ENCODE results near the gene NEK3.
"Not testable (repeated sequence)": the region's sequence is repeated elsewhere in the genome, so short reads cannot be mapped to it uniquely, and the experiment has no call there.

The NEK3 gene

GRCh38 chr13:52127783-52128702 is 31.4 kb downstream of the NEK3 start:
- TF ChIP-seq JUND (IDR thresholded peaks at IDR 0.05; ENCODE audit: low read depth) = no peak
- DNase-seq (ENCODE audit: low read depth in 1 of 2, low spot score in 1 of 2) = peak; percentile 55 to 81
- in situ Hi-C loops (cut with HindIII; ENCODE audit: low pct_unique_long_range_greater_than_20kb, low sequenced_read_pairs) = no loop called here

GRCh38 chr13:52127378-52127777 is 32.0 kb downstream of the NEK3 start:
- no peak for TF ChIP-seq JUND (IDR thresholded peaks at IDR 0.05; ENCODE audit: low read depth)
- in situ Hi-C loops (cut with HindIII; ENCODE audit: low pct_unique_long_range_greater_than_20kb, low sequenced_read_pairs) = no loop called here
- DNase-seq (ENCODE audit: low read depth in 1 of 2, low spot score in 1 of 2) = no peak

GRCh38 chr13:52125547-52125946 is 33.9 kb downstream of the NEK3 start:
- in situ Hi-C loops (cut with HindIII; ENCODE audit: low pct_unique_long_range_greater_than_20kb, low sequenced_read_pairs) = no loop called here
- no peak for TF ChIP-seq JUND (IDR thresholded peaks at IDR 0.05; ENCODE audit: low read depth)
- DNase-seq (ENCODE audit: low read depth in 1 of 2, low spot score in 1 of 2) = no peak

GRCh38 chr13:52118595-52118994 is 40.8 kb downstream of the NEK3 start:
- in situ Hi-C loops (cut with HindIII; ENCODE audit: low pct_unique_long_range_greater_than_20kb, low sequenced_read_pairs) = no loop called here
- no peak for DNase-seq (ENCODE audit: low read depth in 1 of 2, low spot score in 1 of 2)
- no peak for TF ChIP-seq JUND (IDR thresholded peaks at IDR 0.05; ENCODE audit: low read depth)

GRCh38 chr13:52118095-52118494 is 41.3 kb downstream of the NEK3 start:
- TF ChIP-seq JUND (IDR thresholded peaks at IDR 0.05; ENCODE audit: low read depth) = no peak
- DNase-seq (ENCODE audit: low read depth in 1 of 2, low spot score in 1 of 2) = no peak
- in situ Hi-C loops (cut with HindIII; ENCODE audit: low pct_unique_long_range_greater_than_20kb, low sequenced_read_pairs) = no loop called here

GRCh38 chr13:52112591-52112990 is 46.8 kb downstream of the NEK3 start:
- TF ChIP-seq JUND (IDR thresholded peaks at IDR 0.05; ENCODE audit: low read depth) = no peak
- no peak for DNase-seq (ENCODE audit: low read depth in 1 of 2, low spot score in 1 of 2)
- in situ Hi-C loops (cut with HindIII; ENCODE audit: low pct_unique_long_range_greater_than_20kb, low sequenced_read_pairs) = no loop called here

GRCh38 chr13:52109116-52109670 is 50.2 kb downstream of the NEK3 start:
- in situ Hi-C loops (cut with HindIII; ENCODE audit: low pct_unique_long_range_greater_than_20kb, low sequenced_read_pairs) = no loop called here
- no peak for DNase-seq (ENCODE audit: low read depth in 1 of 2, low spot score in 1 of 2)
- no peak for TF ChIP-seq JUND (IDR thresholded peaks at IDR 0.05; ENCODE audit: low read depth)

GRCh38 chr13:52105841-52106240 is 53.6 kb downstream of the NEK3 start:
- peak in 1 of 2 experiments; percentile 3 for DNase-seq (ENCODE audit: low read depth in 1 of 2, low spot score in 1 of 2)
- in situ Hi-C loops (cut with HindIII; ENCODE audit: low pct_unique_long_range_greater_than_20kb, low sequenced_read_pairs) = no loop called here
- no peak for TF ChIP-seq JUND (IDR thresholded peaks at IDR 0.05; ENCODE audit: low read depth)

GRCh38 chr13:52104624-52105023 is 54.8 kb downstream of the NEK3 start:
- peak in 1 of 2 experiments; percentile 3 for DNase-seq (ENCODE audit: low read depth in 1 of 2, low spot score in 1 of 2)
- in situ Hi-C loops (cut with HindIII; ENCODE audit: low pct_unique_long_range_greater_than_20kb, low sequenced_read_pairs) = no loop called here
- no peak for TF ChIP-seq JUND (IDR thresholded peaks at IDR 0.05; ENCODE audit: low read depth)

GRCh38 chr13:52103386-52103785 is 56.0 kb downstream of the NEK3 start:
- in situ Hi-C loops (cut with HindIII; ENCODE audit: low pct_unique_long_range_greater_than_20kb, low sequenced_read_pairs) = no loop called here
- DNase-seq (ENCODE audit: low read depth in 1 of 2, low spot score in 1 of 2) = no peak
- TF ChIP-seq JUND (IDR thresholded peaks at IDR 0.05; ENCODE audit: low read depth) = no peak

GRCh38 chr13:52102423-52102822 is 57.0 kb downstream of the NEK3 start:
- DNase-seq (ENCODE audit: low read depth in 1 of 2, low spot score in 1 of 2); in situ Hi-C loops (cut with HindIII; ENCODE audit: low pct_unique_long_range_greater_than_20kb, low sequenced_read_pairs): not testable (repeated sequence)

- DNase-seq (ENCODE audit: low read depth in 1 of 2, low spot score in 1 of 2) = no peak
- no peak for TF ChIP-seq JUND (IDR thresholded peaks at IDR 0.05; ENCODE audit: low read depth)
- in situ Hi-C loops (cut with HindIII; ENCODE audit: low pct_unique_long_range_greater_than_20kb, low sequenced_read_pairs) = no loop called here
Observed at GRCh38 chr13:52097197-52097596, 62.2 kb downstream of the NEK3 start.

GRCh38 chr13:52096748-52097147 is 62.6 kb downstream of the NEK3 start:
- TF ChIP-seq JUND (IDR thresholded peaks at IDR 0.05; ENCODE audit: low read depth) = no peak
- in situ Hi-C loops (cut with HindIII; ENCODE audit: low pct_unique_long_range_greater_than_20kb, low sequenced_read_pairs) = no loop called here
- DNase-seq (ENCODE audit: low read depth in 1 of 2, low spot score in 1 of 2) = no peak

Data from T47D (cell line).